ENCODE results near the gene SH3GL3. TPM values are rescaled to one million over a fixed set of nuclear protein-coding genes. Genes with fewer than 3 reads are reported as not detected.

Gene SH3GL3
- total RNA-seq, 6 experiments from 2014 or later, result not detected

GRCh38 chr15:83581381-83581780 is 134.2 kb downstream of the SH3GL3 start:
- no peaks in the 10 kb centered on the region for H3K36me3 Mint-ChIP-seq (ENCODE audit: low read depth)
- no peak overlapping the region for H3K4me3 Mint-ChIP-seq
- DNase-seq, result no peak
- H3K27me3 Mint-ChIP-seq (ENCODE audit: insufficient read depth), result peaks cover 1% of the 10 kb centered on the region; the same call in 1 of the 2 replicates
- peaks cover 17% of the 10 kb centered on the region for H3K9me3 Mint-ChIP-seq
- H3K27ac Mint-ChIP-seq, result no peak overlapping the region
- no peak for TF ChIP-seq CTCF (IDR thresholded peaks at IDR 0.05)
- no peaks in the 10 kb centered on the region for H3K4me1 Mint-ChIP-seq (ENCODE audit: low read depth)

GRCh38 chr15:83582381-83582780 is 135.2 kb downstream of the SH3GL3 start:
- no peak for TF ChIP-seq CTCF (IDR thresholded peaks at IDR 0.05)
- Mint-ChIP-seq H3K27ac (no peak overlapping the region), H3K9me3 (peaks cover 19% of the 10 kb centered on the region), H3K4me1 (ENCODE audit: low read depth) (no peaks in the 10 kb centered on the region), H3K27me3 (ENCODE audit: insufficient read depth) (peaks cover 1% of the 10 kb centered on the region; the same call in 1 of the 2 replicates), H3K36me3 (ENCODE audit: low read depth) (no peaks in the 10 kb centered on the region), H3K4me3 (no peak overlapping the region)
- DNase-seq, result no peak

- H3K4me1 Mint-ChIP-seq (ENCODE audit: low read depth), result no peaks in the 10 kb centered on the region
- no peaks in the 10 kb centered on the region for H3K36me3 Mint-ChIP-seq (ENCODE audit: low read depth)
- no peak for DNase-seq
- no peak overlapping the region for H3K4me3 Mint-ChIP-seq
- peaks cover 24% of the 10 kb centered on the region for H3K9me3 Mint-ChIP-seq
- no peak for TF ChIP-seq CTCF (IDR thresholded peaks at IDR 0.05)
- no peak overlapping the region for H3K27ac Mint-ChIP-seq
- H3K27me3 Mint-ChIP-seq (ENCODE audit: insufficient read depth), result no peaks in the 10 kb centered on the region; the same call in 1 of the 2 replicates
Observed at GRCh38 chr15:83585601-83586335, 138.6 kb downstream of the SH3GL3 start.

GRCh38 chr15:83587091-83587490 is 139.9 kb downstream of the SH3GL3 start:
- Mint-ChIP-seq H3K4me1 (ENCODE audit: low read depth) (no peaks in the 10 kb centered on the region), H3K27ac (no peak overlapping the region), H3K4me3 (no peak overlapping the region), H3K36me3 (ENCODE audit: low read depth) (no peaks in the 10 kb centered on the region), H3K27me3 (ENCODE audit: insufficient read depth) (no peaks in the 10 kb centered on the region; the same call in 1 of the 2 replicates), H3K9me3 (peaks cover 27% of the 10 kb centered on the region)
- no peak for TF ChIP-seq CTCF (IDR thresholded peaks at IDR 0.05)
- DNase-seq, result no peak

- no peak for TF ChIP-seq CTCF (IDR thresholded peaks at IDR 0.05)
Observed at GRCh38 chr15:83588441-83588840, 141.3 kb downstream of the SH3GL3 start.

More at GRCh38 chr15:83588441-83588840, 141.3 kb downstream of the SH3GL3 start:
- no peak for DNase-seq
- H3K36me3 Mint-ChIP-seq (ENCODE audit: low read depth), result no peaks in the 10 kb centered on the region
- H3K27me3 Mint-ChIP-seq (ENCODE audit: insufficient read depth), result no peaks in the 10 kb centered on the region; the same call in 1 of the 2 replicates
- H3K27ac Mint-ChIP-seq, result no peak overlapping the region
- H3K4me1 Mint-ChIP-seq (ENCODE audit: low read depth), result no peaks in the 10 kb centered on the region
- peaks cover 40% of the 10 kb centered on the region for H3K9me3 Mint-ChIP-seq
- H3K4me3 Mint-ChIP-seq, result no peak overlapping the region

Data from HFFc6 (cell line).